ENCODE measurements around the gene TBC1D2. TPM values are rescaled to one million over a fixed set of nuclear protein-coding genes. Genes with fewer than 3 reads are reported as not detected.

The TBC1D2 gene
- total and polyA plus RNA-seq, 2 of the 13 experiments (the other 11 are each of a cell fraction or from before 2014, with no cell fraction given) = 2.0 to 2.8 TPM

GRCh38 chr9:98222885-98223691 lies 32.4 kb downstream of the TBC1D2 start (continued):
- TF ChIP-seq NCOA2 (CRISPR knock-in tag; IDR thresholded peaks at IDR 0.05) (peak; percentile 42; the same call in 1 of the 2 replicates), EED (CRISPR knock-in tag; IDR thresholded peaks at IDR 0.05) (no peak), AKNA (CRISPR knock-in tag; IDR thresholded peaks at IDR 0.05; ENCODE audit: borderline replicate concordance) (no peak), ASH2L (IDR thresholded peaks at IDR 0.05; ENCODE audit: insufficient read length, low read depth, low read length) (no peak), ZNF678 (CRISPR knock-in tag; IDR thresholded peaks at IDR 0.05) (no peak), ZNF235 (CRISPR knock-in tag; IDR thresholded peaks at IDR 0.05; ENCODE audit: borderline replicate concordance) (no peak), ELF3 (CRISPR knock-in tag; IDR thresholded peaks at IDR 0.05) (peak; percentile 28; the same call in 1 of the 2 replicates), ZNF598 (CRISPR knock-in tag; IDR thresholded peaks at IDR 0.05; ENCODE audit: borderline replicate concordance) (no peak), ETV5 (CRISPR knock-in tag; IDR thresholded peaks at IDR 0.05; ENCODE audit: borderline replicate concordance) (peak; percentile 16; the same call in 1 of the 2 replicates), SOX13 (IDR thresholded peaks at IDR 0.05) (no peak), SOX13 (CRISPR knock-in tag; conservative IDR thresholded peaks at IDR 0.05 in 1 of 2, IDR thresholded peaks at IDR 0.05 in 1 of 2) (peak in 1 of 2 experiments; percentile 31; a peak in 1 of 4 replicates), ZNF260 (CRISPR knock-in tag; IDR thresholded peaks at IDR 0.05; ENCODE audit: borderline replicate concordance, low read depth) (no peak)
- TF ChIP-seq, protein P1, sequence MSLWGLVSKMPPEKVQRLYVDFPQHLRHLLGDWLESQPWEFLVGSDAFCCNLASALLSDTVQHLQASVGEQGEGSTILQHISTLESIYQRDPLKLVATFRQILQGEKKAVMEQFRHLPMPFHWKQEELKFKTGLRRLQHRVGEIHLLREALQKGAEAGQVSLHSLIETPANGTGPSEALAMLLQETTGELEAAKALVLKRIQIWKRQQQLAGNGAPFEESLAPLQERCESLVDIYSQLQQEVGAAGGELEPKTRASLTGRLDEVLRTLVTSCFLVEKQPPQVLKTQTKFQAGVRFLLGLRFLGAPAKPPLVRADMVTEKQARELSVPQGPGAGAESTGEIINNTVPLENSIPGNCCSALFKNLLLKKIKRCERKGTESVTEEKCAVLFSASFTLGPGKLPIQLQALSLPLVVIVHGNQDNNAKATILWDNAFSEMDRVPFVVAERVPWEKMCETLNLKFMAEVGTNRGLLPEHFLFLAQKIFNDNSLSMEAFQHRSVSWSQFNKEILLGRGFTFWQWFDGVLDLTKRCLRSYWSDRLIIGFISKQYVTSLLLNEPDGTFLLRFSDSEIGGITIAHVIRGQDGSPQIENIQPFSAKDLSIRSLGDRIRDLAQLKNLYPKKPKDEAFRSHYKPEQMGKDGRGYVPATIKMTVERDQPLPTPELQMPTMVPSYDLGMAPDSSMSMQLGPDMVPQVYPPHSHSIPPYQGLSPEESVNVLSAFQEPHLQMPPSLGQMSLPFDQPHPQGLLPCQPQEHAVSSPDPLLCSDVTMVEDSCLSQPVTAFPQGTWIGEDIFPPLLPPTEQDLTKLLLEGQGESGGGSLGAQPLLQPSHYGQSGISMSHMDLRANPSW (CRISPR knock-in tag; IDR thresholded peaks at IDR 0.05; ENCODE audit: borderline replicate concordance) = no peak
- TF ChIP-seq, protein P2, sequence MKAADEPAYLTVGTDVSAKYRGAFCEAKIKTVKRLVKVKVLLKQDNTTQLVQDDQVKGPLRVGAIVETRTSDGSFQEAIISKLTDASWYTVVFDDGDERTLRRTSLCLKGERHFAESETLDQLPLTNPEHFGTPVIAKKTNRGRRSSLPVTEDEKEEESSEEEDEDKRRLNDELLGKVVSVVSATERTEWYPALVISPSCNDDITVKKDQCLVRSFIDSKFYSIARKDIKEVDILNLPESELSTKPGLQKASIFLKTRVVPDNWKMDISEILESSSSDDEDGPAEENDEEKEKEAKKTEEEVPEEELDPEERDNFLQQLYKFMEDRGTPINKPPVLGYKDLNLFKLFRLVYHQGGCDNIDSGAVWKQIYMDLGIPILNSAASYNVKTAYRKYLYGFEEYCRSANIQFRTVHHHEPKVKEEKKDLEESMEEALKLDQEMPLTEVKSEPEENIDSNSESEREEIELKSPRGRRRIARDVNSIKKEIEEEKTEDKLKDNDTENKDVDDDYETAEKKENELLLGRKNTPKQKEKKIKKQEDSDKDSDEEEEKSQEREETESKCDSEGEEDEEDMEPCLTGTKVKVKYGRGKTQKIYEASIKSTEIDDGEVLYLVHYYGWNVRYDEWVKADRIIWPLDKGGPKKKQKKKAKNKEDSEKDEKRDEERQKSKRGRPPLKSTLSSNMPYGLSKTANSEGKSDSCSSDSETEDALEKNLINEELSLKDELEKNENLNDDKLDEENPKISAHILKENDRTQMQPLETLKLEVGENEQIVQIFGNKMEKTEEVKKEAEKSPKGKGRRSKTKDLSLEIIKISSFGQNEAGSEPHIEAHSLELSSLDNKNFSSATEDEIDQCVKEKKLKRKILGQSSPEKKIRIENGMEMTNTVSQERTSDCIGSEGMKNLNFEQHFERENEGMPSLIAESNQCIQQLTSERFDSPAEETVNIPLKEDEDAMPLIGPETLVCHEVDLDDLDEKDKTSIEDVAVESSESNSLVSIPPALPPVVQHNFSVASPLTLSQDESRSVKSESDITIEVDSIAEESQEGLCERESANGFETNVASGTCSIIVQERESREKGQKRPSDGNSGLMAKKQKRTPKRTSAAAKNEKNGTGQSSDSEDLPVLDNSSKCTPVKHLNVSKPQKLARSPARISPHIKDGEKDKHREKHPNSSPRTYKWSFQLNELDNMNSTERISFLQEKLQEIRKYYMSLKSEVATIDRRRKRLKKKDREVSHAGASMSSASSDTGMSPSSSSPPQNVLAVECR (CRISPR knock-in tag; IDR thresholded peaks at IDR 0.05; ENCODE audit: borderline replicate concordance) = no peak

Data from HepG2 (cell line).